HAP-1 (cell line): Measurements from ENCODE around the gene SAP30BP.

ENCODE experiments used
- DNase-seq, 2 experiments: peaks; one replicate each; pipeline ENCODE4 v3.0.0-alpha.2; 2016 to 2020; ENCODE audit warnings: low spot score in 2 of 2
- H3K27me3 ChIP-seq: fragments of 250-450 bp; sonication (Bioruptor Pico); 2 replicates; pipeline ENCODE4 v1.5.1; 2020; ENCODE audit warnings: low read depth, mild to moderate bottlenecking, moderate library complexity
- H3K36me3 ChIP-seq: fragments of 250-450 bp; sonication (Bioruptor Pico); replicated peaks from 2 replicates; pipeline ENCODE4 v1.5.1; 2020; ENCODE audit warnings: mild to moderate bottlenecking
- H3K4me1 ChIP-seq: fragments of 250-450 bp; sonication (Bioruptor Pico); 2 replicates; pipeline ENCODE4 v1.5.1; 2020; ENCODE audit warnings: mild to moderate bottlenecking
- H3K4me3 ChIP-seq: fragments of 250-450 bp; sonication (Bioruptor Pico); 2 replicates; pipeline ENCODE4 v1.5.1; 2020; ENCODE audit warnings: mild to moderate bottlenecking, moderate library complexity
- H3K9me3 ChIP-seq: fragments of 250-450 bp; sonication (Bioruptor Pico); 2 replicates; pipeline ENCODE4 v1.5.1; 2020; ENCODE audit warnings: mild to moderate bottlenecking, moderate library complexity
- in situ Hi-C: fragments of 300-500 bp; cut with MboI; formaldehyde crosslinking; loops from 3 replicates; pipeline ENCODE4 v1.14.3; 2020; ENCODE audit warnings: low sequenced_read_pairs, inconsistent platforms, mixed read lengths

Gene SAP30BP

DNA sequence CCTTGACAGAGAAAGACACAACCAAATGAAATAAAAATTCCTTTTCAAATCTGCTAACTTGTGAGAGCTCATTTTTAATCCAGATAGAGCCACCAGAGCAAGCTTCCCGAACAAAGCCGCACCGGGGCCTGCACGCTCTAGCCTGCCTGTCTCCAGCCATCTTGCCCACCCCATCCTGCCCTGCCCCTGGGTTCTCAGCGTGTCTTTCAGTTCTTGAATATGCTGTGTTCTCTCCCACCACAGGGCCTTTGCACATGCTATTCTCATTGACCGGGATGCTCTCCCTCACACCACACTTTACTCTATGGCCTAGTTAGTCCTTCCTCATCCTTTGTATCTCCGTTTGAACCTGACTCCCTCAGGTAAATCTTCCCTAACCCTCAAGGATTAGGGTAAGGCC is 19.2 kb upstream of the SAP30BP start:
- no peak for DNase-seq
- Histone ChIP-seq H3K4me3 (no peak overlapping the region), H3K27me3 (no peaks in the 10 kb centered on the region), H3K4me1 (peaks cover 8% of the 10 kb centered on the region), H3K36me3 (peaks cover 21% of the 10 kb centered on the region), H3K9me3 (no peaks in the 10 kb centered on the region)
- in situ Hi-C loops = no loop called here

DNA sequence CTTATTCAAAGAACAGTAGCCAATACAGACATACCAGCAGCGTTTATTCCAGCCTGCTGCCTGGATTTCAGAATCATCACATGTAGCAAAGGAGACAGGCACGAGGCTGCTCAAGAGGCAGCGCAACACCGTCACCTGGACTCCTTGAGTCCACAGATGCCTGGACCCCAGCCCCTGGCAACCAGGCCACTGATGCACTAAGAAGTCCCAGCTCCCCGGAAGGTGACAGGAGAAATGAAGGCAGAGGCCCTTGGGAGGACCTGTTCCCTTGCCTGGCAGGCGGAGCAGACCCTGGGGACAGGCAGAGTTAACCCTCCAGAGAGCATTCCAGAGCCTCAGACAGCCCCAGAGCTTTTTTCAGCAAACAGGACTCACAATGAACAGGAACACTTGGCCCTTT is 17.5 kb upstream of the SAP30BP start:
- H3K36me3 ChIP-seq = peaks cover 28% of the 10 kb centered on the region
- no peaks in the 10 kb centered on the region for H3K27me3 ChIP-seq
- no peak for DNase-seq
- H3K4me1 ChIP-seq = no peaks in the 10 kb centered on the region
- no peaks in the 10 kb centered on the region for H3K9me3 ChIP-seq
- H3K4me3 ChIP-seq = no peak overlapping the region
- in situ Hi-C loops = no loop called here

DNA sequence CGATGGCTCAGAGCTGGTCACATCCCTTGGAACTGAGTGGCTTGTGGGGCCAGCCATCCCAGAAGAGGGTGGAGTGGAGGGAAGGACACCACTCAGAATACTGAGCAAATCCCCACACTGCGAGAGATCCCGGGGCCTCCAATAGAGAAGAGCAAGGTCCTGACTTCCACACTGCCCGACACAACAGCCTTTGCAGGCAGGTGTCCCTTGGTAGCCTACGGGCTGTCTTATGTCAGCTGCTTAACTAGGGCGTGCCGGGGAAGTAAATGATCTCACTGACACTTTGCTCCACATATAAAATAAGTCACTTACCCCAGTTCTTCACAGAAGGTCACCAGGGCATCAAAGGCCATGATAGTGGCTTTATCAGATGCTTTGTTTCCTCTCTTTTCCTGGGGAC is 16.3 kb upstream of the SAP30BP start:
- H3K4me3 ChIP-seq = no peak overlapping the region
- H3K9me3 ChIP-seq = no peaks in the 10 kb centered on the region
- DNase-seq = no peak
- no peaks in the 10 kb centered on the region for H3K27me3 ChIP-seq
- in situ Hi-C loops = no loop called here
- H3K4me1 ChIP-seq = no peaks in the 10 kb centered on the region
- peaks cover 33% of the 10 kb centered on the region for H3K36me3 ChIP-seq

DNA sequence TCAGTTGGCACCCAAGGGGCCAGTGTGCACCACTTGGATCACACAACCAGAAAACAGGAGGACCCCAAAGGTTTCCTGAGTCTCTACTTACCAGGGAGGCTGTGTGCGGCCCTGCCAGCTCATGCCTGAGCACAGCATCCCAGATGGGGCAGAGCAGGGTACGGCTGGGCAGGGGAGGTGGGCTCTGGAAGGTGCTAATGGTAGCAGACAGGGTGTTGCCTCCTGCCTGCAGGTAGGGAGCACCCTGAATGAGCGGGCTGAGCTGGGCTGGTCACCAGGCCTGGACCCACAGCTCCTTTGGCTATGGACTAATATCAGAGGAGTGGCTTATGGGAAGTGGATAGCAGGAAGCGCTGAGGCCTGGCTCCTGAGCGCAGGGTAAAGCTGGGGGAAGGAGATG is 14.8 kb upstream of the SAP30BP start:
- Histone ChIP-seq H3K36me3 (peaks cover 37% of the 10 kb centered on the region), H3K4me1 (no peaks in the 10 kb centered on the region), H3K27me3 (no peaks in the 10 kb centered on the region), H3K9me3 (no peaks in the 10 kb centered on the region), H3K4me3 (no peak overlapping the region)
- no peak for DNase-seq
- in situ Hi-C loops = no loop called here

DNA sequence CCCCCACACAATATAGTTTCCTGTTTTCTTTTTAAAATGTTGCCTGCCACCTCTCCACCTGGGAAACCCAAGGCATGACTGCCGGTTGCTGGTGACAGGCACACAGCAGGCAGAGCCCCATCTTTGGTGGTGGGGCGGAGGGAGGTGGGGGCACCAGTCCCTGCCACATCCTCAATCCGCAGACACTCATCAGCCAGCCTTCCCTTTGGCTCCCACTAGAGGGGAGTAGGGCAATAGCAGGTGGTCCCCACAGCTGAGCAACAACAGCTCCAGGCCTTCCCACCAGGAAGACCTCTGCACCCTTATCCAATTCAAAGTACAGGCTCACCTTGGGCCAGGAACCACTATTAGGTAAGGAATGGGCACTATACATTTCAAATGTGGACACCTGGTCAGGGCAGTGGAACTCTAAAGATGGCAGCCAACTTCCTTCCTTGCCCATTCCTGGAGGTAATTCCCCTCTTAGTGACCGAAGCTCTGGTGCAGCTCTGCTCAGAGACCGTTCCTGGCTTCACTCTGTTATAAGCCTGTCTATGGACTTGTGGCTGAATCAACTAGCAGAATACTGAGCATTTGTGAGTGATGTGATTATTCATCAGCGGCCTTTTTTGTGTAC is 14.1 kb upstream of the SAP30BP start:
- in situ Hi-C loops = no loop called here
- no peaks in the 10 kb centered on the region for H3K27me3 ChIP-seq
- no peak overlapping the region for H3K4me3 ChIP-seq
- H3K4me1 ChIP-seq = no peaks in the 10 kb centered on the region
- no peaks in the 10 kb centered on the region for H3K9me3 ChIP-seq
- H3K36me3 ChIP-seq = peaks cover 40% of the 10 kb centered on the region
- peak; percentile 28 to 62 for DNase-seq

DNA sequence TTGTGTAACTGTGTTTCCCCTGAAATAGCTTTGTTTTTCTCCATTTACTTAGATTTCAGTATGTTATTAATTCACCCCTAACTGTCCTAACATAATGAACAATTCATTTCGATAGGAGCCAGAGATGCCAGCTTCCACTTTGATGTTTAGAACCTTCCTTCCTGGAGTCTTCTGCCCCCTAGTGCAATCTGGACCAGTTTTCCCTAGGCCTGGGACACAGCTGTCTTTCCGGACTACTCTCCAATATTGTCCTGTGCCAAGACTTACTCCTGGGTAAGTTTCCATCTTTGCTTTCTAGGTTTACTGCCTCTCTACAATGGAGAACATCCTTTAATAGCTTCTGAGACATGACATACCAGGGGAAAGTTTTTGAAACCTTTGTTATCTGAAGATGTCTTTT is 13.0 kb upstream of the SAP30BP start:
- Histone ChIP-seq H3K9me3 (no peaks in the 10 kb centered on the region), H3K36me3 (peaks cover 42% of the 10 kb centered on the region), H3K4me3 (no peak overlapping the region), H3K4me1 (no peaks in the 10 kb centered on the region), H3K27me3 (no peaks in the 10 kb centered on the region)
- DNase-seq = no peak
- in situ Hi-C loops = no loop called here

DNA sequence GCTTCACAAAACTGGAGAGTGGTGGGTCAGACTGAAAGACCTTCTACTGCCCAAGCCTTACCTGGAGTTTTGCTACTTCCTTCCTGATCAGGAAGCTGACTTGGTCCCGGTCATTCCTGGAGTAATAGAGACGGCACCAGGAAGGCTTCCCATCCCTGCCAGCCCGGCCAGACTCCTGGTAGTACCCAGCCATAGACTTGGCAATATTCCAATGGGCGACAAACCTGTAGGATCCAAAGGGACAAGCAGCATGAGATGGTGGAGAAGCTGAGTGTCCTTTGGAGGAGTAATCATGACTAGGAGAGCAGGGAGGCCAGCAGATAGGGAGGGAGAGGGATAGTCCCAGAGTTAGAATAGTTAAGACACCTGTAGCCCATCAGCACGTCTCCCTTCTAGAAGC is 8.9 kb upstream of the SAP30BP start:
- Histone ChIP-seq H3K4me1 (no peaks in the 10 kb centered on the region), H3K4me3 (no peak overlapping the region), H3K36me3 (peaks cover 44% of the 10 kb centered on the region), H3K9me3 (no peaks in the 10 kb centered on the region), H3K27me3 (no peaks in the 10 kb centered on the region)
- no peak for DNase-seq
- in situ Hi-C loops = no loop called here

DNA sequence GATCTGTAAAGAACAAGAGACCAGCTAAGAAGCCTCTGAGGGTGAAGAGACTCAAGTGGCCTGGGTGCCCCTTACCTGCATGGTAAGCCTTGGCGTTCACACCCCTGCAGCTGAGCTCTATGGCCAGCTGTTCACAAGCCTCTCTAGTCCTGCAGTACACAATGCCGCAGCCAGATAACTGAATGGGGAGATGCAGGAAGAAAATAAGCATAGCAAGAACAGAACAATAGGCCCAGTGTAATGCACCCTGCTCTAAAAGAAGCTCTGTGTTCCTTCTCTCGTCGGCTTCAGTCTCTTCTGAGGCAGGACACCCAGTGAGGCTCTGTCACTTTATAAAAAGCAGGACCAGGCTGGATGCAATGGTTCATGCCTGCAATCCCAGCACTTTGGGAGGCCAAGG is 5.6 kb upstream of the SAP30BP start:
- peaks cover 9% of the 10 kb centered on the region for H3K4me1 ChIP-seq
- no peaks in the 10 kb centered on the region for H3K9me3 ChIP-seq
- no peaks in the 10 kb centered on the region for H3K27me3 ChIP-seq
- in situ Hi-C loops = no loop called here
- no peak for DNase-seq
- H3K4me3 ChIP-seq = no peak overlapping the region
- H3K36me3 ChIP-seq = peaks cover 32% of the 10 kb centered on the region

DNA sequence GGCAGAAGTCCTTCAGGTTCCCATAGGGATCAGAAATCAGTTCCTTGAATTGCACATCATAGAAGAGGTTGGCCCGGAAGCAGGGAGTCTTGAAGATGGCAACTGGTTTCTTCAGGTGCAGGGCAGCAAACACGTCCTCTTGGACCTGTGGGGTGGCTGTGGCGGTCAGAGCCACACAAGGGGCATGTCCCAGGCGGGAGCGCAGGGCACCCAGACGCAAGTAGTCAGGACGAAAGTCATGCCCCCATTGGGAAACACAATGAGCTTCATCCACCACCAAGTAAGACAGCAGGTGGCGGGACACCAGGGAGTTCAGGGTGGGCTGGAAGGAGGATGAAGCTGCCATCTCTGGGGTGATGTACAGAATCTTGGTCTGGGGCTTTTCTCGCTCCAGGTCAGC is 4.6 kb upstream of the SAP30BP start:
- no peak overlapping the region for H3K4me3 ChIP-seq
- H3K4me1 ChIP-seq = peaks cover 9% of the 10 kb centered on the region
- H3K27me3 ChIP-seq = no peaks in the 10 kb centered on the region
- in situ Hi-C loops = no loop called here
- no peaks in the 10 kb centered on the region for H3K9me3 ChIP-seq
- H3K36me3 ChIP-seq = peaks cover 30% of the 10 kb centered on the region
- no peak for DNase-seq

DNA sequence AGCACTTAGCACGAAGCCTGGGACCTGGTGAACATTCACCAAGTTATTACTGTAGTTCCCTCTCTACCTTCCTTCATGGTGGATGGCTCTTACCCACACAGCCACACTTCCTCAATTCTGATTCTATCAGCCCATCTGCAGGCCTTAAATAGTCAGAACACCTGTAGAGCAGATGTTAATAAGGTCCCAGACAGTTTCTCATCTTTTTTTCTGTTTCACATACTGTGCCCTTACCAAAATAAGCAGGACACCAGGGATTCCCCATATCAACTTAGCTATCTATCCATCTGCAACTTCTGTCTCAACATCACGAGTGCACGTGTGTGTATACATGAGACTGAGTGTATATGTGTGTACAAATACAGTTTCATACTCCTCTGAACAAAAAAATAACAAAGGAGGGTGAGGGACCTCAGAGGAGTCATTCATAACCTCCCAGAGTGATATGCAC is 3.0 kb upstream of the SAP30BP start:
- H3K36me3 ChIP-seq = peaks cover 32% of the 10 kb centered on the region
- no peaks in the 10 kb centered on the region for H3K27me3 ChIP-seq
- no peaks in the 10 kb centered on the region for H3K9me3 ChIP-seq
- H3K4me1 ChIP-seq = peaks cover 15% of the 10 kb centered on the region
- H3K4me3 ChIP-seq = no peak overlapping the region
- DNase-seq = no peak
- in situ Hi-C loops = no loop called here

DNA sequence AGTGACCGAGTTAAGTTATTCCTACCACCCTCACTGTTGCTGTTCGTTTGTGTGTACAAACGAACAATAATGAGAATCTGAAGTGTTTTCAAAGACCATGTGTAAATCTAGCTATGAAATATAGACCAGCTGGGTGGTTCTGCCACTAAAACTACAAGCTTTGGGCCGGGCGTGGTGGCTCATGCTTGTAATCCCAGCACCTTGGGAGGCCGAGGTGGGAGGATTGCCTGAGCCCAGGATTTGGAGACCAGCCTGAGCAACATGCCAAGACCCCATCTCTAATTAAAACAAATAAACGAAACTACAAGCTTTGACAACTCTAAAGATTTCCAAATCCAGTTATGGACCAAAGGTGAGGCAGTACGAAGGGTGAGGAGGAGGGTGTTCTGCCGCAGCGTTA is 1.2 kb upstream of the SAP30BP start:
- Histone ChIP-seq H3K36me3 (peaks cover 33% of the 10 kb centered on the region), H3K9me3 (no peaks in the 10 kb centered on the region), H3K4me1 (peaks cover 15% of the 10 kb centered on the region), H3K4me3 (peak overlapping the region; percentile 90), H3K27me3 (no peaks in the 10 kb centered on the region)
- no peak for DNase-seq
- in situ Hi-C loops = no loop called here

DNA sequence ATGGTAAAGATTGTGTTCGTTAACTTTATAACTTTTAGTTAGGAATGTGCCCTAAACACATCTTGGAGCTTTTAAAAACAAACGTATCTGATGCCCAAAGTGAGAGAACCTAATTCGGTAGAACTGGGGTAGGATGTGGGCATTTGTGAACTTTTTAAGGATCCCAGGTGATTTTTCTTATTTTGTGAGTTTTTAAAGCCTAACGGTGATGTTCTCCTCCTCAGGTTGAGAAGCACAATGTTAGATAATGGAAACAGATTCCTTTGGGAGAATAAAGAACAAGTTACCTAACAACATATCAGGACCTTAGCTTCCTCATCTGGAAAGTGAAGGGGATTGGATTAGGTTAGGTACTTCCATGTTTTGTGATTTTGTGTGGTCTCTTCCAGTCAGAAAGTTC is 687 bp downstream of the SAP30BP start:
- peaks cover 34% of the 10 kb centered on the region for H3K36me3 ChIP-seq
- in situ Hi-C loops = no loop called here
- no peak for DNase-seq

DNA sequence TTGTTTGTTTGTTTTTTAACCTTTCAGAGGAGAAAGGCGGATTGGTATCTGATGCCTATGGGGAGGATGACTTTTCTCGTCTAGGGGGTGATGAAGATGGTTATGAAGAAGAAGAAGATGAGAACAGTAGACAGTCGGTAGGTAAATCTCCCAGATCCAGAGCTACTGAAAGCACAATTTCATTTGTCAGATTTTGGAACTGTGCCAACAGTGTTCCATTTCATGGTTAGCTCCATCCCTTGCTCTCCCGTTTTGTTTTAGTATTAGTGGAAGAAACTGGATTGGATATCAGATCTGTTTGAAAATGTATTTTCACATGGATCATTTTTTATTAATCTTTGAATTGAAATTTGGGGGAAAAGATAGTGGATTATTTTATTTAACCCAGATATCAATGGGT is 1.4 kb downstream of the SAP30BP start:
- no peaks in the 10 kb centered on the region for H3K9me3 ChIP-seq
- peaks cover 15% of the 10 kb centered on the region for H3K4me1 ChIP-seq
- peaks cover 38% of the 10 kb centered on the region for H3K36me3 ChIP-seq
- no peak for DNase-seq
- in situ Hi-C loops = no loop called here
- H3K4me3 ChIP-seq = peak overlapping the region; percentile 90
- no peaks in the 10 kb centered on the region for H3K27me3 ChIP-seq

More for the DNA sequence above, 687 bp downstream of the SAP30BP start:
- H3K4me1 ChIP-seq = peaks cover 15% of the 10 kb centered on the region
- no peaks in the 10 kb centered on the region for H3K9me3 ChIP-seq
- H3K27me3 ChIP-seq = no peaks in the 10 kb centered on the region
- peak overlapping the region; percentile 90 for H3K4me3 ChIP-seq

DNA sequence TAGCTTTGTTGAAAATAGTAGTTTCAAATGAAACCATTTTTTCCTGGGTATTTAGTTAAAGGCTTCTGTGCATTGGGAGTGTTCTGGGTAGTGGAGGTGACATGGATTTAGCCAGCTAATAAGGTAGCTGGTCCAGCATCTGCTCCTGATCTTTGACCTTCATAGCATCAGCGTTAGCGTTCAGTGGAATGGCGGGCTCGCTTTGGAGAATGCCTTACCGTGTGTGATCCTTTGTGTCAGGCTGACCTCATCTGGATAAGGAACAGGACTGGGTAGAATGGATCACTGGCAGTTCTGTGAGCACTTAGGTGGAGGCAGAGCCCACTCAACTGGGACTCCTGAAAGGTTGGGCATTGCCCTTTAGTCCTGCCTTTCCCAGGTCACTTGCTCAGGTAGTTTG is 3.7 kb downstream of the SAP30BP start:
- DNase-seq = no peak
- Histone ChIP-seq H3K27me3 (no peaks in the 10 kb centered on the region), H3K9me3 (no peaks in the 10 kb centered on the region), H3K36me3 (peaks cover 42% of the 10 kb centered on the region), H3K4me1 (peaks cover 12% of the 10 kb centered on the region), H3K4me3 (no peak overlapping the region)
- in situ Hi-C loops = no loop called here

DNA sequence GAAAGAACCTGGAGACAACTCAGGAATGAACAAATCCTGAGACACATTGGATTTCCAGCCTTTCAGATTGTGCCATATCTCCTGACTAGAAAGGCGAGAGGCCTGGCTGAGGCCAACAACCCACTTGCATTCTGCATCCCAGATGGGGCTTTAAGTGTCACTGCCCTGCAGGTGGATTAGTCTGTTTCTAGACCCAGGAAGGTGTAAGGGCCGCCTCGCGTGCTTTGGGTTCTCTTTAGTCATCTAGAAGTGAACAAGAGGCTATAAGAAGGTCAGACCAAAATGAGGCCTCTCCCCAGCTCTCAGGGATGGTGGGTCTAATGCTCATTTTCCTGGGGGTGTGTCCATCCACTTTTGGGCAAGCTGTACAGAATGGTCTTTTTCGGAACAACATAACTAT is 4.9 kb downstream of the SAP30BP start:
- Histone ChIP-seq H3K4me3 (no peak overlapping the region), H3K36me3 (peaks cover 50% of the 10 kb centered on the region), H3K27me3 (no peaks in the 10 kb centered on the region), H3K4me1 (peaks cover 6% of the 10 kb centered on the region), H3K9me3 (no peaks in the 10 kb centered on the region)
- DNase-seq = no peak
- in situ Hi-C loops = no loop called here
